ENCODE measurements around the gene HDAC4.

DNA sequence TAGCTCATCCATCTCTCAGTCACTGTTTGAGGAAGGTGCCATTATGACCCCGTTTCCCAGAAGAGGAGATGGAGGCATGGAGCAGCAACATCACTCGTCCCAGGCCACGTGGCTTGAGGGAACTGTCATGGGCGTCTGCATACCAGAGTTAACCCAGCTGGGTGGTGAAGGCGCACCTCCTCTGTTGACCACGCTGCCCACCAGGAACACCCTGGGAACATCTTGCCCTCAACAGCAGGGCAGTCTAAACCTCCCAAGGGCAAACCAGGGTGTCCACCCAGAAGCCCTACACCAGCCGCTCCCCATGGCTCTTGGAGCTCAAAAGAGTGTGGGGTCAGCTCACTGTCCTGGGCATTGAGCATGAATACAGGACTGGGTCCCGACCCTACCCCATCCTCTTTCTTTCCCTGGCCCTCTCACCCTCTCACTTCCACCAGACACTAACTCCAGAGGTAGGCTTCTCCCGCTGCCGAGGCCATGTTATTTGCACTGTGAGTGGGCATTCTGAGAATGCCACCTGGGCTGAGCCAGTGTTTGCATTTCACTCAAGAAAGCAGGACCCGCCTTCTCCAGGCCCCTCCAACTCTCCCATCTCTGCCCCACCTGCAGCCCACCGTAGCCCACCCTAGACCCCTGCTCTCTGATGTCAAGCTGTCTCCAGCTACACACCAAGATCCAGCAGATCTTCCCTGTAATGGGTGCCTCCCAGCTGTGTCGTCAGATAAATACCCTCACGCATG lies 259.6 kb downstream of the HDAC4 start:
- TF ChIP-seq, protein P1, sequence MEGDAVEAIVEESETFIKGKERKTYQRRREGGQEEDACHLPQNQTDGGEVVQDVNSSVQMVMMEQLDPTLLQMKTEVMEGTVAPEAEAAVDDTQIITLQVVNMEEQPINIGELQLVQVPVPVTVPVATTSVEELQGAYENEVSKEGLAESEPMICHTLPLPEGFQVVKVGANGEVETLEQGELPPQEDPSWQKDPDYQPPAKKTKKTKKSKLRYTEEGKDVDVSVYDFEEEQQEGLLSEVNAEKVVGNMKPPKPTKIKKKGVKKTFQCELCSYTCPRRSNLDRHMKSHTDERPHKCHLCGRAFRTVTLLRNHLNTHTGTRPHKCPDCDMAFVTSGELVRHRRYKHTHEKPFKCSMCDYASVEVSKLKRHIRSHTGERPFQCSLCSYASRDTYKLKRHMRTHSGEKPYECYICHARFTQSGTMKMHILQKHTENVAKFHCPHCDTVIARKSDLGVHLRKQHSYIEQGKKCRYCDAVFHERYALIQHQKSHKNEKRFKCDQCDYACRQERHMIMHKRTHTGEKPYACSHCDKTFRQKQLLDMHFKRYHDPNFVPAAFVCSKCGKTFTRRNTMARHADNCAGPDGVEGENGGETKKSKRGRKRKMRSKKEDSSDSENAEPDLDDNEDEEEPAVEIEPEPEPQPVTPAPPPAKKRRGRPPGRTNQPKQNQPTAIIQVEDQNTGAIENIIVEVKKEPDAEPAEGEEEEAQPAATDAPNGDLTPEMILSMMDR (IDR thresholded peaks at IDR 0.05): no peak
- no peak for TF ChIP-seq POLR2A (IDR thresholded peaks at IDR 0.05)
- TF ChIP-seq EP300 (IDR thresholded peaks at IDR 0.05): no peak

Measured in tibial nerve (tissue), 4 donors.